ENCODE measurements around the gene TOM1L2. TPM values are rescaled to one million over a fixed set of nuclear protein-coding genes. Genes with fewer than 3 reads are reported as not detected.

Gene TOM1L2
- total and polyA plus RNA-seq, 2 donors (not counting 1 experiment from before 2014, with no cell fraction given): 33.9 to 35.9 TPM

DNA sequence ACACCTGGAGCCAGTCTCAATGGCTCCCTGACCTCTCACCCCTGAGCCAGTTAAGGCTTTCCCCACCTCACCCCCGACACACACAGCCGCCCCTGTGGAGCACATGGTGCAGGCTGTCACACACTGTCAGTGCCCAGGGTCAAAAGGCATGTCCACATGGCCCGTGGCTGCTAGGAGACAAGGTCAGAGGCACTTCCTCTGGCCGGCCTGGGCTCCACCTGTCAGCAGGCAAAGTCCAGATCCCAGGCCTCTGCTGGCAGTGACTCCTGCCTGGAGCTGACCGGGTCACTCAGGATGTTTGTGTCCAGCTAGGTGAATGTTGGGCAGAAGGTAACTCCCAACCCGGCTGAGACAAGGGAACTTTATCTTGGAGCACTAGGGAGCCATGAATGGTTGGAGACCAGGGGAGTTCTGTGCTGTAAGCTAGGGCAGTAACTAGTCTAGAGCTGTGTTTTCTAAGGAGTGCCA, 141.4 kb downstream of the TOM1L2 start:
- no peaks in the 10 kb centered on the region for H4K20me1 ChIP-seq (ENCODE audit: control insufficient read depth, extremely low read depth, insufficient read depth, low read length)
- H3K9me3 ChIP-seq (ENCODE audit: control insufficient read depth, insufficient read depth, low read depth, low read length): no peaks in the 10 kb centered on the region
- H3K4me3 ChIP-seq (replicated peaks in 1 of 4; ENCODE audit: control extremely low read depth in 1 of 4, insufficient read depth in 1 of 4, low read depth in 3 of 4, low read length in 4 of 4): no peak overlapping the region
- H3K27me3 ChIP-seq (ENCODE audit: control insufficient read depth, insufficient read depth, low read length): no peaks in the 10 kb centered on the region
- H3K36me3 ChIP-seq (ENCODE audit: control insufficient read depth, insufficient read depth, low read length): peaks cover 4% of the 10 kb centered on the region
- no peak for DNase-seq (ENCODE audit: low read depth in 2 of 2)
- H3K27ac ChIP-seq (ENCODE audit: insufficient read depth, low read length): no peak overlapping the region
- H2AFZ ChIP-seq (ENCODE audit: low read length): no peak overlapping the region
- peaks cover 19% of the 10 kb centered on the region for H3K4me1 ChIP-seq (ENCODE audit: control insufficient read depth, extremely low read depth, insufficient read depth, low read length)
- H3K79me2 ChIP-seq (ENCODE audit: control insufficient read depth, insufficient read depth, low read length): peaks cover 86% of the 10 kb centered on the region
- no peak overlapping the region for H3K9ac ChIP-seq (ENCODE audit: insufficient read depth, low read length)
- no peak overlapping the region for H3K4me2 ChIP-seq (ENCODE audit: extremely low read depth, insufficient read depth, low read length)
- TF ChIP-seq, protein P1, sequence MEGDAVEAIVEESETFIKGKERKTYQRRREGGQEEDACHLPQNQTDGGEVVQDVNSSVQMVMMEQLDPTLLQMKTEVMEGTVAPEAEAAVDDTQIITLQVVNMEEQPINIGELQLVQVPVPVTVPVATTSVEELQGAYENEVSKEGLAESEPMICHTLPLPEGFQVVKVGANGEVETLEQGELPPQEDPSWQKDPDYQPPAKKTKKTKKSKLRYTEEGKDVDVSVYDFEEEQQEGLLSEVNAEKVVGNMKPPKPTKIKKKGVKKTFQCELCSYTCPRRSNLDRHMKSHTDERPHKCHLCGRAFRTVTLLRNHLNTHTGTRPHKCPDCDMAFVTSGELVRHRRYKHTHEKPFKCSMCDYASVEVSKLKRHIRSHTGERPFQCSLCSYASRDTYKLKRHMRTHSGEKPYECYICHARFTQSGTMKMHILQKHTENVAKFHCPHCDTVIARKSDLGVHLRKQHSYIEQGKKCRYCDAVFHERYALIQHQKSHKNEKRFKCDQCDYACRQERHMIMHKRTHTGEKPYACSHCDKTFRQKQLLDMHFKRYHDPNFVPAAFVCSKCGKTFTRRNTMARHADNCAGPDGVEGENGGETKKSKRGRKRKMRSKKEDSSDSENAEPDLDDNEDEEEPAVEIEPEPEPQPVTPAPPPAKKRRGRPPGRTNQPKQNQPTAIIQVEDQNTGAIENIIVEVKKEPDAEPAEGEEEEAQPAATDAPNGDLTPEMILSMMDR (conservative IDR thresholded peaks at IDR 0.05 in 1 of 2, IDR thresholded peaks at IDR 0.05 in 1 of 2; ENCODE audit: low read depth in 1 of 2, low read length in 2 of 2): no peak
- TF ChIP-seq EZH2 (IDR thresholded peaks at IDR 0.05; ENCODE audit: low read length, missing control alignments): no peak

DNA sequence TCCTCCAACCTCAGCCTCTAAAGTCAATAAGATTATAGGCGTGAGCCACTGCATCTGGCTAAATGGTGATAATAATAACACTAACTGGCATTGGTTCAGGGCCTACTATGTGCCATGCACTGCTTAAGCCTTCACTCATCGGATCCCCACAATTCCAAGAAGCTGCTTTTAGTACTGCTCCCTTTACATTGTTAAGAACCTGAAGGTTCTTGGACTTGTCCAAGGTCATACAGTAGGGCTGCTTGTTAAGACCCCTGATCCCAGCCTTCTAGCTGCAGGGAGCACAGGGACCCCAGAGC, 142.0 kb downstream of the TOM1L2 start:
- H3K9me3 ChIP-seq (ENCODE audit: control insufficient read depth, insufficient read depth, low read depth, low read length): no peaks in the 10 kb centered on the region

DNA sequence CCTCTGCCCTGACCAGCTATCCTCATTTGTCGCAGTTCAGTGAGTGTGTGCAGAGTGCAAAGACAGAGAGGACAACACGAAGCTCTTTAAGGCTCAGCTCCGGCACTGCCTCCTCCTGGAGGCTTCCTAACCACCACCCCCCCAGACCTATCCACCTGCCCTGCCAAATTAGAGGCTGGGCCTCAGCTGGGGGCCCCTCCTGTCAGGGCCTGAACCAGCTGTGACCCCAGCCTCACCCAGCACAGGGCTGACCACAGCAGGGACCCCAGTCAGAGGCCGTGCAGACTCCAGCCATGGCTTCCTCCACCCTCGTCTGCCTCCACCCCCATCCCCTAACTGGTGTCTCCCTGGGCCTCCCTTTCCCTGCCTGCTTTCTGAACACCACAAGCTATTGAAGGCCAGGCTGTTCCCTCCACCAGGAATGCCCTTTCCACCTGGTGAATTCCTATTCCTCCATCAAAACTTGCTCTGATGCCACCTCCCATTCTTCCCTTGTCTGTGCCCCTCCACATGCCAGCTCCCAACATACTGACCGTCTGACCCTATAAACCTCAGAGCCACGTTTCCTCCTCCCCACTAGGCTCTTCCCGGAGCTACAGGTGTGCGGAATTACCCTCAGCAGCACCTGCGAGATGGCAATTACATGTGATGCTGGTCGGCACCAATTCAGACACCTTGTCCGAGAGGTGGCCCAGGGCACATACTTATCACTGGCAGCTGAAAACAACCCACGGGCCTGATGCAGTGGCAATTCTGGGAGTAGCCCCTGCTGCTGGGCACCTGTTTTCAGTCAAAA, 144.2 kb downstream of the TOM1L2 start:
- Histone ChIP-seq H3K4me1 (ENCODE audit: control insufficient read depth, extremely low read depth, insufficient read depth, low read length) (peaks cover 25% of the 10 kb centered on the region), H3K9me3 (ENCODE audit: control insufficient read depth, insufficient read depth, low read depth, low read length) (no peaks in the 10 kb centered on the region), H3K4me3 (replicated peaks in 1 of 4; ENCODE audit: control extremely low read depth in 1 of 4, insufficient read depth in 1 of 4, low read depth in 3 of 4, low read length in 4 of 4) (no peak overlapping the region), H3K79me2 (ENCODE audit: control insufficient read depth, insufficient read depth, low read length) (peaks cover 79% of the 10 kb centered on the region), H3K27ac (ENCODE audit: insufficient read depth, low read length) (no peak overlapping the region), H4K20me1 (ENCODE audit: control insufficient read depth, extremely low read depth, insufficient read depth, low read length) (no peaks in the 10 kb centered on the region), H3K9ac (ENCODE audit: insufficient read depth, low read length) (no peak overlapping the region), H3K4me2 (ENCODE audit: extremely low read depth, insufficient read depth, low read length) (no peak overlapping the region), H3K27me3 (ENCODE audit: control insufficient read depth, insufficient read depth, low read length) (no peaks in the 10 kb centered on the region), H2AFZ (ENCODE audit: low read length) (no peak overlapping the region), H3K36me3 (ENCODE audit: control insufficient read depth, insufficient read depth, low read length) (peaks cover 4% of the 10 kb centered on the region)
- DNase-seq (ENCODE audit: low read depth in 2 of 2): no peak
- TF ChIP-seq, protein P1 (conservative IDR thresholded peaks at IDR 0.05 in 1 of 2, IDR thresholded peaks at IDR 0.05 in 1 of 2; ENCODE audit: low read depth in 1 of 2, low read length in 2 of 2): no peak
- no peak for TF ChIP-seq EZH2 (IDR thresholded peaks at IDR 0.05; ENCODE audit: low read length, missing control alignments)

More for the DNA sequence above, 142.0 kb downstream of the TOM1L2 start:
- no peak overlapping the region for H2AFZ ChIP-seq (ENCODE audit: low read length)
- H3K27me3 ChIP-seq (ENCODE audit: control insufficient read depth, insufficient read depth, low read length): no peaks in the 10 kb centered on the region
- no peak overlapping the region for H3K9ac ChIP-seq (ENCODE audit: insufficient read depth, low read length)
- TF ChIP-seq, protein P1 (conservative IDR thresholded peaks at IDR 0.05 in 1 of 2, IDR thresholded peaks at IDR 0.05 in 1 of 2; ENCODE audit: low read depth in 1 of 2, low read length in 2 of 2): no peak
- no peak for TF ChIP-seq EZH2 (IDR thresholded peaks at IDR 0.05; ENCODE audit: low read length, missing control alignments)
- H3K4me1 ChIP-seq (ENCODE audit: control insufficient read depth, extremely low read depth, insufficient read depth, low read length): peaks cover 13% of the 10 kb centered on the region
- no peak for DNase-seq (ENCODE audit: low read depth in 2 of 2)
- H3K27ac ChIP-seq (ENCODE audit: insufficient read depth, low read length): no peak overlapping the region
- H4K20me1 ChIP-seq (ENCODE audit: control insufficient read depth, extremely low read depth, insufficient read depth, low read length): no peaks in the 10 kb centered on the region
- H3K79me2 ChIP-seq (ENCODE audit: control insufficient read depth, insufficient read depth, low read length): peaks cover 81% of the 10 kb centered on the region
- peaks cover 4% of the 10 kb centered on the region for H3K36me3 ChIP-seq (ENCODE audit: control insufficient read depth, insufficient read depth, low read length)
- H3K4me2 ChIP-seq (ENCODE audit: extremely low read depth, insufficient read depth, low read length): no peak overlapping the region
- H3K4me3 ChIP-seq (replicated peaks in 1 of 4; ENCODE audit: control extremely low read depth in 1 of 4, insufficient read depth in 1 of 4, low read depth in 3 of 4, low read length in 4 of 4): no peak overlapping the region

Measured in fibroblast of lung (primary cell).